Naive thymus-derived CD8-positive, alpha-beta T cell (primary cell): ENCODE results near the gene DRC1. TPM values are rescaled to one million over a fixed set of nuclear protein-coding genes. Genes with fewer than 3 reads are reported as not detected.
"Not testable (repeated sequence)": the region's sequence is repeated elsewhere in the genome, so short reads cannot be mapped to it uniquely, and the experiment has no call there.

ENCODE experiments used
- ATAC-seq, 2 donors: fragments of 150-1000 bp; cut with Tn5 transposase in 1 of 2; sonication (Bioruptor Pico), chemical (Tn5 transposase) in 1 of 2; 1 replicate in 1 of 2; 2 replicates in 1 of 2; pipeline ENCODE4 v1.10.0; 2021; ENCODE audit warnings: mild to moderate bottlenecking in 2 of 2, moderate library complexity in 2 of 2
- POLR2A ChIA-PET: fragments of 350-600 bp; sonication (Branson Sonifier 250); formaldehyde crosslinking; loops from one replicate; lab custom pipeline; 2021; ENCODE audit warnings: antibody characterized with exemption; lab: Charles Lee
- DNase-seq, 10 donors: peaks; one replicate each; pipeline versions ENCODE4 v3.0.0 to v3.0.0-alpha.2; 2020 to 2022
- H3K27ac Mint-ChIP-seq, 10 donors: one replicate each; pipeline ENCODE4 v1.8.0; 2020 to 2022; ENCODE audit warnings: mild to moderate bottlenecking in 10 of 10, mixed read lengths in 10 of 10, moderate library complexity in 4 of 10, inconsistent platforms in 1 of 10
- H3K27me3 Mint-ChIP-seq, 5 donors: one replicate each; pipeline ENCODE4 v1.8.0; 2021 to 2022; ENCODE audit warnings: mixed read lengths in 5 of 5
- H3K36me3 Mint-ChIP-seq, 3 donors: one replicate each; pipeline ENCODE4 v1.8.0; 2020 to 2022; ENCODE audit warnings: mixed read lengths in 3 of 3, mild to moderate bottlenecking in 2 of 3, inconsistent platforms in 1 of 3
- H3K4me1 Mint-ChIP-seq, 4 donors: one replicate each; pipeline ENCODE4 v1.8.0; 2021 to 2022; ENCODE audit warnings: mixed read lengths in 4 of 4
- H3K4me3 Mint-ChIP-seq, 10 donors: one replicate each; pipeline ENCODE4 v1.8.0; 2020 to 2022; ENCODE audit warnings: mild to moderate bottlenecking in 10 of 10, mixed read lengths in 10 of 10, moderate library complexity in 6 of 10, inconsistent platforms in 1 of 10
- H3K9me3 Mint-ChIP-seq, 9 donors: one replicate each; pipeline ENCODE4 v1.8.0; 2020 to 2022; ENCODE audit warnings: mixed read lengths in 9 of 9, mild to moderate bottlenecking in 3 of 9, inconsistent platforms in 1 of 9, moderate library complexity in 1 of 9
- polyA plus RNA-seq, 3 donors: library from polyadenylated mRNA; unstranded; fragments of 300-500 nt; fragmentation: Illumina TruSeq; gene quantifications; one replicate each; pipeline ENCODE4 v1.2.3, GENCODE V29; 2021
- total RNA-seq, 8 experiments: library from RNA in 2 of 8; stranded (reverse) in 2 of 8; gene quantifications; one replicate each; pipeline ENCODE4 v1.2.3 and lab custom pipeline; 2021 to 2026

The DRC1 gene
- total and polyA plus RNA-seq, 5 experiments from 2014 or later = not detected

DNA sequence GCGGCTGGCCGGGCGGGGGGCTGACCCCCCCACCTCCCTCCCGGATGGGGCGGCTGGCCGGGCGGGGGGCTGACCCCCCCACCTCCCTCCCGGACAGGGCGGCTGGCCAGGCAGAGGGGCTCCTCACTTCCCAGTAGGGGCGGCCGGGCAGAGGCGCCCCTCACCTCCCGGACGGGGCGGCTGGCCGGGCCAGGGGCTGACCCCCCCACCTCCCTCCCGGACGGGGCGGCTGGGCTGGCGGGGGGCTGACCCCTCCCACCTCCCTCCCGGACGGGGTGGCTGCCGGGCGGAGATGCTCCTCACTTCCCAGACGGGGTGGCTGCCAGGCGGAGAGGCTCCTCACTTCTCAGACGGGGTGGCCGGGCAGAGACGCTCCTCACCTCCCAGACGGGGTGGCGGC, 30.8 kb upstream of the DRC1 start:
- H3K4me1 Mint-ChIP-seq, POLR2A ChIA-PET, H3K4me3 Mint-ChIP-seq, H3K27me3 Mint-ChIP-seq, H3K9me3 Mint-ChIP-seq, DNase-seq, ATAC-seq, H3K27ac Mint-ChIP-seq: not testable (repeated sequence)
- H3K36me3 Mint-ChIP-seq = peaks cover 12 to 75% (median 36%) of the 10 kb centered on the region in 3 donors

DNA sequence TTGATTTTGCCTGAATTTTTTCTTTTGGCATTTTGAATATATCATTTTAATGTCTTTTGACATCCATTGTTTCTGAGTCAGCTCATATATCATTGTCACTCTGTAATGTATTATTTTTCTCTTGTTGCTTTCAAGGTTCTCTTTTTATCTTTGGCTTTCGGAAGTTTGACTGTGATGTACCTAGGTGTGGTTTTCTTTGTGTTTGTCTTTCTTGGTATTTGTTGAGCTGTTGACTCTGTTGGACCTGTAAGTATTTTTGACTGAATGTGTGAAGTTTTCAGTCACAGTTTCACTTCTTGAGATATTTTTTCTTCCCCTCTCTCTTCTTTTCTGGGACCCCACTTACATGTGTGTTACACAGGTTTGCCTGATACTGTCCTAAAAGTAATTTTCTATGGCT, 24.9 kb upstream of the DRC1 start:
- H3K36me3 Mint-ChIP-seq = peaks cover 6 to 74% (median 27%) of the 10 kb centered on the region in 3 donors
- H3K27me3 Mint-ChIP-seq = no peaks in the 10 kb centered on the region
- H3K27ac Mint-ChIP-seq = peak overlapping the region in 5 of 10 donors; percentile 11 to 64 (median 49)
- POLR2A ChIA-PET = interaction anchor here (0.8 kb wide), 1 partner anchor 30 kb away, joined by 3 read pairs; the partner anchor contains the start of gene ADGRF3
- H3K4me3 Mint-ChIP-seq = peak overlapping the region in 3 of 10 donors; percentile 8 to 34 (median 34)
- peaks cover 11 to 13% (median 12%) of the 10 kb centered on the region in 4 donors for H3K4me1 Mint-ChIP-seq
- ATAC-seq (no peak), DNase-seq (peak in 1 of 10 donors; percentile 4)
- peaks cover 0 to 3% (median 0%) of the 10 kb centered on the region in 9 donors for H3K9me3 Mint-ChIP-seq

DNA sequence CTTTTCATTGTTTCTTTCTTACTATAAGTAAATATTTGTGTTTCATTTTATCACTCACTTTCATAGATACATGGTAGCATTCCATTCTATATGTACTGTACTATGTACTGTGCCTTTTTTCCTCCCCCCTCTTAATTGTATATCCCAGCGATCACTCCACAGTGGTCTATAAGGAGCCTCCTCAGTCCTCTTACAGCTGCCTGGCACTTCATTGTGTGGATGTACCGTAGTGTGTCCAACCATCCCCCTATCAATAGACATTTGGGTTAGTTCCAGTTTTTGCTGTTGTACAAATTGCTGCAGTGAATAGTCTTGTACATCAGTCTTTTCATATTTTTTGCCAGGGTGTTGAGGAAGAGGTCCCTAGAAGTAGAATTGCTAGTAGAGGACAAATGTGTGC, 21.4 kb upstream of the DRC1 start:
- Mint-ChIP-seq H3K4me1 (peaks cover 11 to 14% (median 12%) of the 10 kb centered on the region in 4 donors), H3K4me3 (no peak overlapping the region), H3K9me3 (no peaks in the 10 kb centered on the region), H3K27me3 (no peaks in the 10 kb centered on the region), H3K27ac (peak overlapping the region in 1 of 10 donors; percentile 7), H3K36me3 (peaks cover 0 to 64% (median 21%) of the 10 kb centered on the region in 3 donors)
- POLR2A ChIA-PET = no interaction called here
- ATAC-seq (no peak), DNase-seq (no peak)

DNA sequence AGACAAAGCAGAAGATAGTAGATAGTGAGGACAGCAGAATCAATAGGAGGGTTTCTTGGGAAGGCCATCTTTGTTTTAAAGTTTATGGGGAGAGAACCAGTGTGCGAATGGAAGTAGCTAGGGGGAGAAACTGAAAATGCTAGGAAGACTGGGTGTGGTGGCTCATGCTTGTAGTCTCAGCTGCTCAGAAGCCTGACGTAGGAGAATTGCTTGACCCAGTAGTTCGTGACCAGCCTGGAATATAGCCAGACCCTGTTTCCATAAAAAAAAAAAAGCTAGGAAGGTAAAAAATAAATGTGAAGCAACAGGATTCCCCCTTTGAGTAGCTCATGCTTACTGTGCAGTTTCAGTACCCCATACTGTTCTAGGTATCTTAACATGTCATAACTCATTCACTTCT, 19.2 kb upstream of the DRC1 start:
- Mint-ChIP-seq H3K4me3 (no peak overlapping the region), H3K27ac (no peak overlapping the region), H3K4me1 (peaks cover 0 to 9% (median 4%) of the 10 kb centered on the region in 4 donors), H3K9me3 (no peaks in the 10 kb centered on the region), H3K27me3 (no peaks in the 10 kb centered on the region), H3K36me3 (peaks cover 0 to 70% (median 10%) of the 10 kb centered on the region in 3 donors)
- ATAC-seq = no peak
- POLR2A ChIA-PET = no interaction called here
- DNase-seq = no peak

DNA sequence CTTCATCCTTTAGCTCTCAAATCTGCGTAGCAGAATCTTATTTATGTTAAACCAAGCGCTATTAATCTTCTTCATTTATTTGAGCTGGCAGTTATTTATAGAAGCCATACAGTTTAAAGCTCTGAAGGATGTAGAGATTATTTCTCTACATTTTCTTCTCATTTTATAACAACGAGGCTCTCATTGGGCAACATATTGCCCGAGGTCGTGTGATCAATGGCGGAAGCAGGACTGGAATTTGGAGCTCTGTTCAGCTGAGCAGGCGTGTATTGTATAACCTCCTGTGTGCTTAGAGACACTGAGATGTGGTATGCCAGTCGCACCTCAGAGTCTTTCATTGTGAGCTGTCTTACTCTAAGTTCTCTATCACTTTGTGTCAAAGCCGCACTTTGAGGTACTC, 17.5 kb upstream of the DRC1 start:
- H3K36me3 Mint-ChIP-seq = peaks cover 0 to 71% (median 10%) of the 10 kb centered on the region in 3 donors
- peaks cover 0 to 4% (median 0%) of the 10 kb centered on the region in 4 donors for H3K4me1 Mint-ChIP-seq
- ATAC-seq = no peak
- no peaks in the 10 kb centered on the region for H3K27me3 Mint-ChIP-seq
- DNase-seq = no peak
- POLR2A ChIA-PET = no interaction called here
- H3K4me3 Mint-ChIP-seq = no peak overlapping the region
- H3K27ac Mint-ChIP-seq = peak overlapping the region in 1 of 10 donors; percentile 47
- no peaks in the 10 kb centered on the region for H3K9me3 Mint-ChIP-seq

DNA sequence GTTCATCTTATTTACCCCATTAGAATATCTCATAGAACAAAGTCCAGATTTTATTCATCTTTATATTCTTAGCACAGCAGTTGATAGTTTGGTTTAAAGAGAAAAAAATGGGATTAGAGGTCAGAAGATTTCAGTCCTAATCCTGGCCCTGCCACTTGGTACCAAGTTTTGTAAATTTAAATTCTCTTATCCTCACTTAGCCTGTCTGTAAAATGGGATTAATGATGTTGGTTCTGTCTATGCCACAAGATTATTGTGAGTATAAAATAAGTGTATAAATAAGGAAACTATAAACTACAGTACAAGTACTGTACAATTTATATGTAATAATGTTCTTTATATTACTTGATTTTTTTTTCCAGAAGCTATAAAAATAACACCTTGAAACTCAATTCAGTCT, 17.1 kb upstream of the DRC1 start:
- POLR2A ChIA-PET = no interaction called here
- Mint-ChIP-seq H3K4me1 (peaks cover 0 to 4% (median 0%) of the 10 kb centered on the region in 4 donors), H3K27me3 (no peaks in the 10 kb centered on the region), H3K36me3 (peaks cover 0 to 75% (median 10%) of the 10 kb centered on the region in 3 donors), H3K9me3 (no peaks in the 10 kb centered on the region), H3K4me3 (no peak overlapping the region), H3K27ac (peak overlapping the region in 1 of 10 donors; percentile 47)
- no peak for ATAC-seq
- no peak for DNase-seq

DNA sequence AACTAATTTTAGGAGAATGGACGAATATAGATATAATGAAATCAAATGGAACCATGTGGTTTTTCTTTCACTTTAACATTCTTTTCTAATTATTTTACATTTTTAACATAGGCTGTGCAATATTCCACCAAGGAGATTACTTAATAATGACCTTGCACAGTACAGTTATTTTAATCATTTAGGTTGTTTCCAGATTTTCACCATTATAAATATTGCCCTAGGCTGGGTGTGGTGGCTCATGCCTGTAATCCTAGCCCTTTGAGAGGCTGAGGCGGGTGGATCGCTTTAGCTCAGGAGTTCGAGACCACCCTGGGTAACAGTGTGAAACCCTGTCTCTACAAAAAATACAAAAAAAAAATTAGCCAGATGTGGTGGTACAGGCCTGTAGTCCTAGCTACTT, 14.5 kb upstream of the DRC1 start:
- DNase-seq (no peak), ATAC-seq (no peak)
- Mint-ChIP-seq H3K27me3 (no peaks in the 10 kb centered on the region), H3K36me3 (peaks cover 0 to 69% (median 15%) of the 10 kb centered on the region in 3 donors), H3K4me1 (peaks cover 0 to 2% (median 0%) of the 10 kb centered on the region in 4 donors), H3K9me3 (no peaks in the 10 kb centered on the region), H3K27ac (no peak overlapping the region), H3K4me3 (no peak overlapping the region)
- POLR2A ChIA-PET = no interaction called here

DNA sequence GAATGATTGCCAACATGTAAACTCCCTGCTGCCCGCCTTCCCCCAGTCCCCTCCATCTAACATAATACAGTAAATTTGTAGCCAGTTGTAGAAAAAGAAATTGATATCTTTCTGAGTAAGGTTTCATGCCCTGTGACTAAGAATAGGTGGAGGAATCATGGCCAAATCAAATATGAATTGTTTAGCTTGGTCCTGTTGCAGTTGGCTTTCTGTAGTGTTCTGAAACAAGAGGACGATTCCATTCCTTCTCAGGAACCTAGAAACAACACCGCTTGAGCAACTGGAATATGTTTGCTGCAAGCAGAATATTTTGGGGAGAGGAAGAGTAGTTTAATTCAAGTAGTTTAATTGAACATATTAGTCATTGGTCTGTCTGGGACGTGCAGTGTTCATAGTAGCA, 7.0 kb upstream of the DRC1 start:
- H3K9me3 Mint-ChIP-seq = no peaks in the 10 kb centered on the region
- ATAC-seq = no peak
- H3K4me3 Mint-ChIP-seq = no peak overlapping the region
- no peak for DNase-seq
- peaks cover 0 to 25% (median 7%) of the 10 kb centered on the region in 3 donors for H3K36me3 Mint-ChIP-seq
- H3K27ac Mint-ChIP-seq = peak overlapping the region in 2 of 10 donors; percentile 9 to 40
- POLR2A ChIA-PET = no interaction called here
- H3K4me1 Mint-ChIP-seq = peaks cover 4 to 15% (median 10%) of the 10 kb centered on the region in 4 donors
- no peaks in the 10 kb centered on the region for H3K27me3 Mint-ChIP-seq

DNA sequence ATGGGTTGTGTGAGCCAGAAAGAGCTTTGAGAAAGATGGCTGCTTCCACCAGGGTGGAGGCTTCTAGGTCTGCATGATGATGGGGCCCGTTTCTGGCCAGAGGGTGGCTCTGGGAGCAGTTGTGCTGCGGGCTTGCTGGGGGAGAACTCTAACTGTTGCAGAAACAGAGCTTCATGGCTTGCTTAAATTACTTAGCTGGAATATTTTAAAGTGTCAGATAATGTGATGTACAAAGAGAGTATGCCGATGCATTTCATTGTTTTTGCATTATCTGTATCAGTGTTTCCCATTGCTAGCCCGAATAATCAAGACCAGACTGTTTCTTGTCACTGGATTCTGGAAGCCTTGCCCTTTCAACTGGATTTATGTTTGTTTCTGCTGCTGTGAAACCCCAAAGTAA, 6.3 kb upstream of the DRC1 start:
- Mint-ChIP-seq H3K27ac (peak overlapping the region in 1 of 10 donors; percentile 57), H3K4me3 (no peak overlapping the region), H3K27me3 (no peaks in the 10 kb centered on the region), H3K9me3 (no peaks in the 10 kb centered on the region), H3K36me3 (peaks cover 0 to 18% (median 4%) of the 10 kb centered on the region in 3 donors), H3K4me1 (peaks cover 7 to 19% (median 12%) of the 10 kb centered on the region in 4 donors)
- no peak for DNase-seq
- POLR2A ChIA-PET = no interaction called here
- ATAC-seq = no peak

DNA sequence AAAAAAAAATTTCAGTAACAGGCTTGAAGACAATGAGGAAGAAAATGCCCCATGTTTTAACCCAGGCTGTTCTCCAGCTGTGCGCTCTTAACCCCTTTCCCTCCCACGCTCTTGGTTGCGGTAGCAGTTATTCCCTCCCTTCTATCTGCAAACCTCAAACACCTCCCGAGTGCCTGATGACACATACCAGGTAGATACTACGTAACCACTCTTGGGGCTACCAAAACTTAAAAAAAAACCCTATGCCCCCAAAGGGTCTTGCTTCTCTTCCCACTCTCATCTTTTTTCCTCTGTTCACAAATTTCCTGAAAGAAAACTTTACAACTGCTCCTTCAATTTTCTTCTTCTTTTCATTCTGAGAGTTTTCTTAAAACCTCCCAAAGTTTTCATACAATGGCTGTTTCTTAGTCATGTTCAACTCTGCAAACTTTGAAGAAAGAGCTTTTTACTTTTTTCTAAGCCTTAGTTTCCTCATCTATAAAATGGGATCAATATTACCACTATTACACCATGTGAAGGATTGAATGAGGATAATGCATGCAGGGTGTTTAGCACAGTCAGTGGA, 4.9 kb upstream of the DRC1 start:
- ATAC-seq (peak; percentile 39 to 81), DNase-seq (peak in 2 of 10 donors; percentile 6 to 16)
- POLR2A ChIA-PET = no interaction called here
- Mint-ChIP-seq H3K27ac (peak overlapping the region in 5 of 10 donors; percentile 8 to 56 (median 23)), H3K27me3 (peaks cover 0 to 3% (median 0%) of the 10 kb centered on the region in 5 donors), H3K4me1 (peaks cover 7 to 22% (median 13%) of the 10 kb centered on the region in 4 donors), H3K9me3 (no peaks in the 10 kb centered on the region), H3K36me3 (peaks cover 0 to 13% (median 0%) of the 10 kb centered on the region in 3 donors), H3K4me3 (no peak overlapping the region)

DNA sequence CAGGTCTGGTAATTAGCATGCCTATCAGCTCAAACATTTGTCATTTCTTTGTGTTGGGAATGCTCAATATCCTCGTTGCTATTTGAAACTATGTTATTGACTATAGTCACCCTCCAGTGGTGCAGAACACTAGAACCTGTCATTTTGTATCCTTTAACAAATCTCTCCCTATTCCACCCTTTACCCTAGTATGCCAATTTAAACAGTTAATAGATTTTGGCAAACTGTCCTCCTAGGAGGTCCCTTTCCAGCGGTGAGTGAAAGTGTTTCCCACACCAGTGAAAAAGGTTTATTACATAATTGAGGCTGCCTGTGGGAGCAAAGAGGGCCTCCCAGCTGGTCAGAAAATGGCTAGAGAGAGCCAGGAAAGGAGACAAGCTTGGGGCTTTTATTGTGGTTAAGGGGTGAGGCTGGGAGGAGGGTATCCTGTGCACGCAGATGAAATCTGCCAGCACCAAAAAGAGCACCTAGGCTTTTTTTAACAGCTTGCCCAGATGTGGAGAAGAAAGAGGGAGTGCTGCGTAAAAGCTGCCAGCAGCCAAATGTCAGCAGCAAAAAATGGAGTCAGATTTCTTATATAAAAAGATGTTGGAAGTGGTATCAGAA, 1.8 kb upstream of the DRC1 start:
- DNase-seq = no peak
- Mint-ChIP-seq H3K36me3 (peaks cover 0 to 7% (median 0%) of the 10 kb centered on the region in 3 donors), H3K27ac (no peak overlapping the region), H3K9me3 (no peaks in the 10 kb centered on the region), H3K27me3 (peaks cover 0 to 18% (median 5%) of the 10 kb centered on the region in 5 donors), H3K4me3 (no peak overlapping the region), H3K4me1 (peaks cover 7 to 25% (median 15%) of the 10 kb centered on the region in 4 donors)
- POLR2A ChIA-PET = no interaction called here
- no peak for ATAC-seq

DNA sequence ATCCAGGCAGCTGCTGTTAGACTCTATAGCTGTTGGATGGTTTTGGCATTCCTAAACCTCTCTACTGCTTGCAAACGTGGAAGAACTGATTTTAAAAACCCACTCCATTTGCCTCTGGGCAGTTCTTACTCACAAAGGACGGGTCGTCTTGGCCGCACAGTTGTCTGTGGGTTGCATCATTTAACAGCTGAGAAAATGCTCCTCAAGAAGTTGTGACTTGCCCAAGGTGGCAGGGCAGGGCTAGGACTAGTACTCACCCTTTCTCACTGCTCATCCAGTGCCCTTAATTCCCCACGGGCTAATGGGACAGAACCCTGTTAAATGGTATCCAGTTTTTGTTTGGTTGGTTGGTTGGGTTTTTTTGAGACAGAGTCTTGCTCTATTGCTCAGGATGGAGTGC, 997 bp upstream of the DRC1 start:
- H3K27ac Mint-ChIP-seq = no peak overlapping the region
- no peaks in the 10 kb centered on the region for H3K9me3 Mint-ChIP-seq
- H3K36me3 Mint-ChIP-seq = peaks cover 0 to 4% (median 0%) of the 10 kb centered on the region in 3 donors
- no peak for ATAC-seq
- peaks cover 0 to 22% (median 9%) of the 10 kb centered on the region in 5 donors for H3K27me3 Mint-ChIP-seq
- POLR2A ChIA-PET = no interaction called here
- DNase-seq = no peak
- peaks cover 7 to 25% (median 15%) of the 10 kb centered on the region in 4 donors for H3K4me1 Mint-ChIP-seq
- no peak overlapping the region for H3K4me3 Mint-ChIP-seq

DNA sequence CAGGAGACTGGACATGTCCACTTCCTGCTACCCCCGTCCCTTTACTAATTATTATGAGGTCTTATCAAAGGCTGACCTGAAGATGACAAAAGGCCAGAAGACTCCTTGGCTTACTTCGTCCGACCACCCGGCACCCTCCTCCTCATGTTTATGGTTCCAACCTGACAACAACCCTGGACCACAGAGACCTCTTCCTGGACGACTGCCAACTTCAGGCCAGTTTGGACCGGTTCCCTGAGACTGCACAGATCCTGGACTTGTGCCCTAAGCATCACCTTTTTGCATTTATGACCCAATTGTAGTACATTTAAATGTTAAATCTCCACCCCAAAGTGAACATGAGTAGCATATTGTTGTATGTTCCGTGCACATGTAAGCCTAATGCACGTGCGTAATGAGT, 5.8 kb downstream of the DRC1 start:
- no peak for DNase-seq
- H3K4me1 Mint-ChIP-seq = peaks cover 6 to 12% (median 8%) of the 10 kb centered on the region in 4 donors

More for the DNA sequence above, 5.8 kb downstream of the DRC1 start:
- no peaks in the 10 kb centered on the region for H3K9me3 Mint-ChIP-seq
- H3K36me3 Mint-ChIP-seq = no peaks in the 10 kb centered on the region
- H3K27me3 Mint-ChIP-seq = peaks cover 16 to 39% (median 21%) of the 10 kb centered on the region in 5 donors
- ATAC-seq = no peak
- H3K4me3 Mint-ChIP-seq = no peak overlapping the region
- POLR2A ChIA-PET = no interaction called here
- H3K27ac Mint-ChIP-seq = no peak overlapping the region
